Measurements from ENCODE around the gene B3GNT5. TPM values are rescaled to one million over a fixed set of nuclear protein-coding genes. Genes with fewer than 3 reads are reported as not detected.

Gene B3GNT5
- total and polyA plus RNA-seq, 9 of the 15 experiments (the other 6 are each of a cell fraction or from before 2014, with no cell fraction given), result 8.8 to 23.8 (median 14.4) TPM

DNA sequence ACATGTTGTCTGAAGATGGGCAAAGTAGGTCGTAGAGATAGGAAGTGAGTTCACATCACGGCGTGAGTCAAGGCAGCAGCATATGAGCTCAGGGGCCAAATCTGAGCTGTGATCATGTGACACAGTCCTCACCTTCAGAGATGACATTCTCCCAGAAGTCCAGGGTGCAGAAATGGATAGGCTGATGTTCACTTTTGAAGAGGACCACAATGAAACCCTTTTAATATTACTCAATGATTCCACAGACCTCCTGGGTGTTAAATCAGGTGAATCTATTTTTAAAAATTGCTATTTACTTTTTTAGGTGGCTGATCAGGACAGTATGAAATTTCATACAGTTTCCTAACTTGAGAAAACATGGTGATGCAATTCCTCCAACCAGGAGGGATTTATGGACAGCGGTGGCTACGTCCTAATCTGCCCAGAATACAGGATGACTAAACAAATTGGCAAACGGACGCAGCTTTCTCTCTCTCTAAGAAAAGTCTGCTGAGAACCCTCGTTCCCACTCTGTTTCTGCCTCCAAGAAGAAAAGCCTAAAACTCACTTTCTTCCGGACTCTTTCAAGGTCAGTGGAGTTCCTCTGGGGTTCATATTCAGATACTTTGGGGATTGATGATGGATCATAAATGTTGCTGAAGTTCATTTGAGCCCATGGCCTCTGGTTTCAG is 34.4 kb downstream of the B3GNT5 start (continued):
- TF ChIP-seq, protein P1, sequence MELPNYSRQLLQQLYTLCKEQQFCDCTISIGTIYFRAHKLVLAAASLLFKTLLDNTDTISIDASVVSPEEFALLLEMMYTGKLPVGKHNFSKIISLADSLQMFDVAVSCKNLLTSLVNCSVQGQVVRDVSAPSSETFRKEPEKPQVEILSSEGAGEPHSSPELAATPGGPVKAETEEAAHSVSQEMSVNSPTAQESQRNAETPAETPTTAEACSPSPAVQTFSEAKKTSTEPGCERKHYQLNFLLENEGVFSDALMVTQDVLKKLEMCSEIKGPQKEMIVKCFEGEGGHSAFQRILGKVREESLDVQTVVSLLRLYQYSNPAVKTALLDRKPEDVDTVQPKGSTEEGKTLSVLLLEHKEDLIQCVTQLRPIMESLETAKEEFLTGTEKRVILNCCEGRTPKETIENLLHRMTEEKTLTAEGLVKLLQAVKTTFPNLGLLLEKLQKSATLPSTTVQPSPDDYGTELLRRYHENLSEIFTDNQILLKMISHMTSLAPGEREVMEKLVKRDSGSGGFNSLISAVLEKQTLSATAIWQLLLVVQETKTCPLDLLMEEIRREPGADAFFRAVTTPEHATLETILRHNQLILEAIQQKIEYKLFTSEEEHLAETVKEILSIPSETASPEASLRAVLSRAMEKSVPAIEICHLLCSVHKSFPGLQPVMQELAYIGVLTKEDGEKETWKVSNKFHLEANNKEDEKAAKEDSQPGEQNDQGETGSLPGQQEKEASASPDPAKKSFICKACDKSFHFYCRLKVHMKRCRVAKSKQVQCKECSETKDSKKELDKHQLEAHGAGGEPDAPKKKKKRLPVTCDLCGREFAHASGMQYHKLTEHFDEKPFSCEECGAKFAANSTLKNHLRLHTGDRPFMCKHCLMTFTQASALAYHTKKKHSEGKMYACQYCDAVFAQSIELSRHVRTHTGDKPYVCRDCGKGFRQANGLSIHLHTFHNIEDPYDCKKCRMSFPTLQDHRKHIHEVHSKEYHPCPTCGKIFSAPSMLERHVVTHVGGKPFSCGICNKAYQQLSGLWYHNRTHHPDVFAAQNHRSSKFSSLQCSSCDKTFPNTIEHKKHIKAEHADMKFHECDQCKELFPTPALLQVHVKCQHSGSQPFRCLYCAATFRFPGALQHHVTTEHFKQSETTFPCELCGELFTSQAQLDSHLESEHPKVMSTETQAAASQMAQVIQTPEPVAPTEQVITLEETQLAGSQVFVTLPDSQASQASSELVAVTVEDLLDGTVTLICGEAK (IDR thresholded peaks at IDR 0.05), result no peak
- TF ChIP-seq, protein P1 (CRISPR knock-in tag; IDR thresholded peaks at IDR 0.05), result no peak
- TF ChIP-seq ADNP (tag; IDR thresholded peaks at IDR 0.05), result no peak
- no peak for TF ChIP-seq KDM5B (IDR thresholded peaks at IDR 0.05; ENCODE audit: insufficient replicate concordance, low read depth, low read length)
- no peak for TF ChIP-seq SUPT5H (IDR thresholded peaks at IDR 0.05)
- TF ChIP-seq, protein P2, sequence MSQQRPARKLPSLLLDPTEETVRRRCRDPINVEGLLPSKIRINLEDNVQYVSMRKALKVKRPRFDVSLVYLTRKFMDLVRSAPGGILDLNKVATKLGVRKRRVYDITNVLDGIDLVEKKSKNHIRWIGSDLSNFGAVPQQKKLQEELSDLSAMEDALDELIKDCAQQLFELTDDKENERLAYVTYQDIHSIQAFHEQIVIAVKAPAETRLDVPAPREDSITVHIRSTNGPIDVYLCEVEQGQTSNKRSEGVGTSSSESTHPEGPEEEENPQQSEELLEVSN (IDR thresholded peaks at IDR 0.05; ENCODE audit: borderline replicate concordance in 1 of 2, extremely low read depth in 1 of 2, insufficient read depth in 1 of 2, insufficient read length in 1 of 2, low read depth in 1 of 2, low read length in 1 of 2, poor library complexity in 1 of 2, severe bottlenecking in 1 of 2), result peak in 1 of 2 experiments; percentile 25
- no peak; the same call in 1 of the 2 replicates for TF ChIP-seq MTA2 (IDR thresholded peaks at IDR 0.05; ENCODE audit: low read depth)
- no peak for TF ChIP-seq PHF20 (IDR thresholded peaks at IDR 0.05; ENCODE audit: partially characterized antibody)
- TF ChIP-seq, protein P3, sequence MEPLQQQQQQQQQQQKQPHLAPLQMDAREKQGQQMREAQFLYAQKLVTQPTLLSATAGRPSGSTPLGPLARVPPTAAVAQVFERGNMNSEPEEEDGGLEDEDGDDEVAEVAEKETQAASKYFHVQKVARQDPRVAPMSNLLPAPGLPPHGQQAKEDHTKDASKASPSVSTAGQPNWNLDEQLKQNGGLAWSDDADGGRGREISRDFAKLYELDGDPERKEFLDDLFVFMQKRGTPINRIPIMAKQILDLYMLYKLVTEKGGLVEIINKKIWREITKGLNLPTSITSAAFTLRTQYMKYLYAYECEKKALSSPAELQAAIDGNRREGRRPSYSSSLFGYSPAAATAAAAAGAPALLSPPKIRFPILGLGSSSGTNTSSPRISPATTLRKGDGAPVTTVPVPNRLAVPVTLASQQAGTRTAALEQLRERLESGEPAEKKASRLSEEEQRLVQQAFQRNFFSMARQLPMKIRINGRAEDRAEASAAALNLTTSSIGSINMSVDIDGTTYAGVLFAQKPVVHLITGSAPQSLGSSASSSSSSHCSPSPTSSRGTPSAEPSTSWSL (CRISPR knock-in tag; IDR thresholded peaks at IDR 0.05; ENCODE audit: borderline replicate concordance), result no peak
- TF ChIP-seq SNIP1 (IDR thresholded peaks at IDR 0.05; ENCODE audit: low read depth), result no peak
- no peak for TF ChIP-seq HMG20A (CRISPR knock-in tag; conservative IDR thresholded peaks at IDR 0.05)
- TF ChIP-seq ZNF263 (CRISPR knock-in tag; IDR thresholded peaks at IDR 0.05; ENCODE audit: borderline replicate concordance), result no peak
- TF ChIP-seq, protein P4, sequence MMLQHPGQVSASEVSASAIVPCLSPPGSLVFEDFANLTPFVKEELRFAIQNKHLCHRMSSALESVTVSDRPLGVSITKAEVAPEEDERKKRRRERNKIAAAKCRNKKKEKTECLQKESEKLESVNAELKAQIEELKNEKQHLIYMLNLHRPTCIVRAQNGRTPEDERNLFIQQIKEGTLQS (IDR thresholded peaks at IDR 0.05), result peak; percentile 99
- TF ChIP-seq, protein P4 (CRISPR knock-in tag; conservative IDR thresholded peaks at IDR 0.05), result peak; percentile 72; the same call in 1 of the 2 replicates
